DND-41 (cell line): ENCODE results near the gene GRHPR.

Experiments
- EZH2 ChIP-seq: IDR thresholded peaks from 3 replicates; pipeline ENCODE4 v1.6.1; 2012; ENCODE audit warnings: borderline replicate concordance, low read depth, mild to moderate bottlenecking, moderate library complexity, low read length, inconsistent platforms; ENCODE audit not compliant: severe bottlenecking
- TF ChIP-seq, protein P1 (sequence below): IDR thresholded peaks from 2 replicates; pipeline ENCODE4 v1.5.1; 2012; ENCODE audit warnings: borderline replicate concordance, low read length, moderate library complexity, mild to moderate bottlenecking; ENCODE audit not compliant: poor library complexity, severe bottlenecking; ENCODE audit errors: extremely low read depth

DNA sequence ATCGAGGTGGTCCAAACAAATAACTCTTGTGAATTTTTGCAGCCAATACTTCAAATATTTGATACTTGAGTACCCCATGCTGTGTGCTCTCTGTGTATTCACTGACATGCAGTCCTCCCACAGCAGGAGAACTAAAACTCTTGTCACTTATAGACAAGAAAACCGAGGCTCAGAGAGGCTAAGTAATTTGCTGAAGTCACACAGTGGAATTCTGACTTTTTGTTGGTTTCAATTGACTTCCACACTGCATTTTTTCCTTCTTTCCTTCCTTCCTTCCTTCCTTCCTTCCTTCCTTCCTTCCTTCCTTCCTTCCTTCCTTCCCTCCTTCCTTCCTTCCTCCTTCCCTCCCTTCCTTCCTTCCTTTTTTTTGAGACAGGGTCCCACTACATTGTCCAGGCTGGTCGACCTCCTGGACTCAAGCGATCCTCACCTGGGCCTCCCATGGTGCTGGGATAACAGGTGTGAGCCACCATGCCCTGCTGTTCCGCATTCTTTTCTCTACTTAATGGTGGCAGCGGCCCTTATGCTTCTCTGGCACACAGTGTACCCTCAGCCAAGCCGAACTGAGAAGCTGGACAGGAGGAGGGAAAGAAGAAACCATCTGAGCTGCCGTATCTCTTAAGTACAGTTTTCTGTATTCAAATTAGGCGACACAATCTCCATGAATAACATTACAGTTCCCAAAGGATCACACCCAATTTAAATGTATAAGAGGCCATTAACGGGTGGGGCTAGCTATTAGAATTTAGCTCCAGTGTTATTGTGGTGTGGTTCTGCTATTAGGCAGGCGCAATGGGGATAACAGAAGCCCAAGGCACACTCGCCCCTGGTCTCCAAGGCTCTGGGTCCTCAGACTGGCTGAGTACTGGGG is 38.4 kb upstream of the GRHPR start:
- TF ChIP-seq, protein P1, sequence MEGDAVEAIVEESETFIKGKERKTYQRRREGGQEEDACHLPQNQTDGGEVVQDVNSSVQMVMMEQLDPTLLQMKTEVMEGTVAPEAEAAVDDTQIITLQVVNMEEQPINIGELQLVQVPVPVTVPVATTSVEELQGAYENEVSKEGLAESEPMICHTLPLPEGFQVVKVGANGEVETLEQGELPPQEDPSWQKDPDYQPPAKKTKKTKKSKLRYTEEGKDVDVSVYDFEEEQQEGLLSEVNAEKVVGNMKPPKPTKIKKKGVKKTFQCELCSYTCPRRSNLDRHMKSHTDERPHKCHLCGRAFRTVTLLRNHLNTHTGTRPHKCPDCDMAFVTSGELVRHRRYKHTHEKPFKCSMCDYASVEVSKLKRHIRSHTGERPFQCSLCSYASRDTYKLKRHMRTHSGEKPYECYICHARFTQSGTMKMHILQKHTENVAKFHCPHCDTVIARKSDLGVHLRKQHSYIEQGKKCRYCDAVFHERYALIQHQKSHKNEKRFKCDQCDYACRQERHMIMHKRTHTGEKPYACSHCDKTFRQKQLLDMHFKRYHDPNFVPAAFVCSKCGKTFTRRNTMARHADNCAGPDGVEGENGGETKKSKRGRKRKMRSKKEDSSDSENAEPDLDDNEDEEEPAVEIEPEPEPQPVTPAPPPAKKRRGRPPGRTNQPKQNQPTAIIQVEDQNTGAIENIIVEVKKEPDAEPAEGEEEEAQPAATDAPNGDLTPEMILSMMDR: no peak
- TF ChIP-seq EZH2: no peak
